Hepatocyte (in vitro differentiated cells): Measurements from ENCODE around the gene GIMAP5. TPM values are rescaled to one million over a fixed set of nuclear protein-coding genes. Genes with fewer than 3 reads are reported as not detected.

Experiments used
- DNase-seq: peaks from one replicate; pipeline ENCODE4 v3.0.0-alpha.2; 2016; ENCODE audit warnings: low spot score
- H2AFZ ChIP-seq: fragments of 200-600 bp; sonication (generic); 2 replicates; pipeline ENCODE4 v1.6.0; 2016; ENCODE audit warnings: antibody characterized with exemption, mild to moderate bottlenecking
- H3K27ac ChIP-seq: fragments of 200-600 bp; sonication (generic); 2 replicates; pipeline ENCODE4 v1.5.1; 2016; ENCODE audit warnings: mild to moderate bottlenecking
- H3K27me3 ChIP-seq: fragments of 200-600 bp; sonication (generic); 2 replicates; pipeline ENCODE4 v1.6.1; 2016
- H3K36me3 ChIP-seq: fragments of 200-600 bp; sonication (generic); replicated peaks from 2 replicates; pipeline ENCODE4 v1.5.1; 2016; ENCODE audit warnings: low read depth; ENCODE audit not compliant: insufficient read depth
- H3K4me1 ChIP-seq: fragments of 200-600 bp; sonication (generic); 2 replicates; pipeline ENCODE4 v1.5.1; 2016; ENCODE audit warnings: mild to moderate bottlenecking, moderate library complexity; ENCODE audit not compliant: insufficient read depth
- H3K4me2 ChIP-seq: fragments of 200-600 bp; sonication (generic); 2 replicates; pipeline ENCODE4 v1.6.0; 2016
- H3K4me3 ChIP-seq: fragments of 200-600 bp; sonication (generic); 2 replicates; pipeline ENCODE4 v1.5.1; 2016; ENCODE audit warnings: mild to moderate bottlenecking
- H3K79me2 ChIP-seq: fragments of 200-600 bp; sonication (generic); 2 replicates; pipeline ENCODE4 v1.6.0; 2017; ENCODE audit warnings: mild to moderate bottlenecking
- H3K9me2 ChIP-seq: fragments of 200-600 bp; sonication (generic); replicated peaks from 2 replicates; pipeline ENCODE4 v1.6.0; 2017; ENCODE audit warnings: mild to moderate bottlenecking; ENCODE audit not compliant: insufficient read depth
- H3K9me3 ChIP-seq: fragments of 200-600 bp; sonication (generic); 2 replicates; pipeline ENCODE4 v1.5.1; 2016; ENCODE audit warnings: low read depth, mild to moderate bottlenecking
- H4K20me1 ChIP-seq: fragments of 200-600 bp; sonication (generic); 2 replicates; pipeline ENCODE4 v1.6.0; 2016; ENCODE audit warnings: mild to moderate bottlenecking; ENCODE audit not compliant: insufficient read depth, poor library complexity, severe bottlenecking
- EZH2 ChIP-seq: fragments of 200-600 bp; sonication (generic); IDR thresholded peaks from 2 replicates; pipeline ENCODE4 v1.6.1; 2016; ENCODE audit warnings: antibody characterized with exemption, mild to moderate bottlenecking, borderline replicate concordance
- EZH2phosphoT487 ChIP-seq: fragments of 200-600 bp; sonication (generic); IDR thresholded peaks from one replicate; pipeline ENCODE4 v1.6.1; 2018; ENCODE audit warnings: antibody characterized with exemption, mild to moderate bottlenecking, low read depth, moderate library complexity; ENCODE audit not compliant: unreplicated experiment, severe bottlenecking
- WGBS: methylation state at CpG from one replicate; pipeline ENCODE4 v1.1.6; 2016; ENCODE audit warnings: low lambda C conversion rate; ENCODE audit errors: missing lambda C conversion rate; 5-methylcytosine and 5-hydroxymethylcytosine counted together
- polyA plus RNA-seq: library from polyadenylated mRNA; unstranded; fragments of >200 nt; fragmentation: Nextera tagmentation; extraction: Ambion mirVana; gene quantifications from 2 replicates; pipeline ENCODE4 v1.2.1, GENCODE V29; 2016
- total RNA-seq: library from RNA; depleted of rRNA; stranded (reverse); fragments of >200 nt; gene quantifications from 2 replicates; pipeline ENCODE4 v1.2.3, GENCODE V29; 2014
- TF ChIP-seq, protein P1 (sequence below): fragments of 200-600 bp; sonication (generic); IDR thresholded peaks from 2 replicates; pipeline ENCODE4 v1.5.1; 2016; ENCODE audit warnings: antibody characterized with exemption, mild to moderate bottlenecking; ENCODE audit not compliant: poor library complexity

Gene GIMAP5
- total and polyA plus RNA-seq, 2 experiments from 2014 or later = 0.40 to 0.79 TPM

DNA sequence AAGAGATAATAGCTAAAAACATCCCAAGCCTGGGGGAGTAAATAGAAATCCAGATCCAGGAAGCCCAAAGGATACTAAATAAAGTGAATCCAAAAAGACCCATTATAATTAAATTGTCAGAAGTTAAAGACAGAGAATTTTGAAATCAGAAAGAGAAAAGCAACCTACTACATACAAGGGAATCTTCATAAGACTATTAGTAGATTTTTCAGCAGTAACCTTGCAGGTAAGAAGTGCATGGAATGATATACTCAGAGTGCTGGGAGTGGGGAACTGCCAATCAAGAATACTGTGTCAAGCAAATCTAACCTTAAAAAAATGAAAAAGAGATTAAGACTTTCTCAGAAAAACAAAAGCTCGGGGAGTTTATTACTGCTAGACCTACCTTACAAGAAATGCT, 34.0 kb upstream of the GIMAP5 start:
- no peaks in the 10 kb centered on the region for H3K4me1 ChIP-seq
- no peaks in the 10 kb centered on the region for H3K79me2 ChIP-seq
- H3K27me3 ChIP-seq = no peaks in the 10 kb centered on the region
- H3K9me2 ChIP-seq = no peaks in the 10 kb centered on the region
- H3K36me3 ChIP-seq = no peaks in the 10 kb centered on the region
- no peaks in the 10 kb centered on the region for H4K20me1 ChIP-seq
- no peak overlapping the region for H3K4me2 ChIP-seq
- WGBS = 56% methylated on average over 1 of the region's 1 CpG
- peaks cover 8% of the 10 kb centered on the region for H3K9me3 ChIP-seq
- TF ChIP-seq EZH2phosphoT487 = no peak
- no peak overlapping the region for H2AFZ ChIP-seq
- DNase-seq = no peak
- no peak overlapping the region for H3K4me3 ChIP-seq
- no peak overlapping the region for H3K27ac ChIP-seq

DNA sequence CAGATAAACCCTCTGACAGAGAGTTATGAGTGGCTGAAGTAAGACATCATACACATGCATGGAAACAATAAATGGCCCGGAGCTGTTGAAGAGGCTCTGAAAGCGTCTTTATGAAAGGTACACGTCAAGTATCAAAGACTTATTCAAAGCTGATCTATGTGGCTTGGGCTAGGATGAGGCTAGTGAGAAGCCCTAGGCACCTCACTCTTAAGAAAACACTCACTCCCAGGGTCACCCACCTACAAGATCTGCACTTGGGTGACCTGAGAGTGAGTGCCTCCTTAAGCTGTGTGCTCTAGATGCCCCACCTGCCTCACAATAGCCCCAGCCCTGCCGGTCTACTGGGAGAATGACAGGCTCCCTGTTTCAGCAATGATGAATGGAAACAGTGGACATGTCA, 21.9 kb upstream of the GIMAP5 start:
- Histone ChIP-seq H3K4me2 (no peak overlapping the region), H3K9me2 (no peaks in the 10 kb centered on the region), H3K27me3 (no peaks in the 10 kb centered on the region), H4K20me1 (no peaks in the 10 kb centered on the region), H3K4me1 (no peaks in the 10 kb centered on the region), H3K27ac (no peak overlapping the region), H3K4me3 (no peak overlapping the region), H3K9me3 (no peaks in the 10 kb centered on the region), H2AFZ (no peak overlapping the region), H3K36me3 (no peaks in the 10 kb centered on the region), H3K79me2 (no peaks in the 10 kb centered on the region)
- no peak for DNase-seq
- WGBS = 75% methylated on average over 4 of the region's 4 CpGs
- no peak for TF ChIP-seq EZH2phosphoT487
- TF ChIP-seq, protein P1, sequence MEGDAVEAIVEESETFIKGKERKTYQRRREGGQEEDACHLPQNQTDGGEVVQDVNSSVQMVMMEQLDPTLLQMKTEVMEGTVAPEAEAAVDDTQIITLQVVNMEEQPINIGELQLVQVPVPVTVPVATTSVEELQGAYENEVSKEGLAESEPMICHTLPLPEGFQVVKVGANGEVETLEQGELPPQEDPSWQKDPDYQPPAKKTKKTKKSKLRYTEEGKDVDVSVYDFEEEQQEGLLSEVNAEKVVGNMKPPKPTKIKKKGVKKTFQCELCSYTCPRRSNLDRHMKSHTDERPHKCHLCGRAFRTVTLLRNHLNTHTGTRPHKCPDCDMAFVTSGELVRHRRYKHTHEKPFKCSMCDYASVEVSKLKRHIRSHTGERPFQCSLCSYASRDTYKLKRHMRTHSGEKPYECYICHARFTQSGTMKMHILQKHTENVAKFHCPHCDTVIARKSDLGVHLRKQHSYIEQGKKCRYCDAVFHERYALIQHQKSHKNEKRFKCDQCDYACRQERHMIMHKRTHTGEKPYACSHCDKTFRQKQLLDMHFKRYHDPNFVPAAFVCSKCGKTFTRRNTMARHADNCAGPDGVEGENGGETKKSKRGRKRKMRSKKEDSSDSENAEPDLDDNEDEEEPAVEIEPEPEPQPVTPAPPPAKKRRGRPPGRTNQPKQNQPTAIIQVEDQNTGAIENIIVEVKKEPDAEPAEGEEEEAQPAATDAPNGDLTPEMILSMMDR = no peak

DNA sequence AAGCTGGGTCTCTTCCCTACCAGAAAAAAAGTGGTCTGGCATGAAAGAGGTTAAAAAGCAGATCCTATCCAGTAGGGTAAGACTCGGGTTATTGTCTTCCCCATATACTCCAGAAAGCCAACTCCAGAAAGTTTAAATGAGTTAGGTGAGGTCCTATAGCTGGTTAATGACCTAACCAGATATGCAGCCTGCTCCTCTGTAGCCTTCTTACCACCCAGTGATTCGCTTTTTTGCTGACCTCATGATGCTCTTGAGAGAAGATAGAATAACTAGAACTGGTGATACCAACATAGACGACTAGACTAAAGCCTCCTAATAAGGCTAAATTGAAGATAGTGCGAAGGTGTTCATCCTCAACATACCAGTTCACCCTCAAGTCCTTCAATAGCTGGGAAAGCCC, 21.5 kb upstream of the GIMAP5 start:
- no peaks in the 10 kb centered on the region for H4K20me1 ChIP-seq
- DNase-seq = no peak
- H3K4me2 ChIP-seq = no peak overlapping the region
- H3K36me3 ChIP-seq = no peaks in the 10 kb centered on the region
- H3K27me3 ChIP-seq = no peaks in the 10 kb centered on the region
- no peaks in the 10 kb centered on the region for H3K79me2 ChIP-seq
- no peak overlapping the region for H3K27ac ChIP-seq
- 53% methylated on average over 4 of the region's 4 CpGs for WGBS
- no peak overlapping the region for H2AFZ ChIP-seq
- no peak overlapping the region for H3K4me3 ChIP-seq
- H3K4me1 ChIP-seq = no peaks in the 10 kb centered on the region
- no peaks in the 10 kb centered on the region for H3K9me3 ChIP-seq
- TF ChIP-seq, protein P1 = no peak
- TF ChIP-seq EZH2 (no peak), EZH2phosphoT487 (no peak)
- H3K9me2 ChIP-seq = no peaks in the 10 kb centered on the region

DNA sequence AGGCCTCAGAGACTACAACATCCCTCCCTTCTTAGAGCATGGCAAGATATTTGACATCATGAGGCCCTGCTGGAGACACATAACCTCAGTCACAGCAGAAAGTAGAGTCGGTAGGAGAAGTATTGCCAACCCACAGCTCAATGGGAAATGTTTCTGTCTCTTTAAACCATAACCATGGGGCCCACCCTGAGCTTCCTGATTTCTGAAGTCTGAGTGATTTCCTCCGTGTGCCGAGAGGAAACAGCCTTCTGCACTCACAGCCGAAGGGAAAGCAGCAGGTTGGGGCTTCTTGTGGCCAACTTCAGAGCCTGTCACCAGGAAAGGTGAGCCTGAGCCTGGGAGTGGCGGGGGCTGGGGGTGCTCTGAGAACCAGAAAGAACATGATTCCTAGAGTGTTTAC, 20.9 kb upstream of the GIMAP5 start, which contains the start of gene GIMAP1:
Gene GIMAP1 (plus strand): TSS at position 246 of the 400 bp plus-strand sequence. CDS start 2,435 bp downstream, outside the sequence.
- TF ChIP-seq, protein P1 = no peak
- TF ChIP-seq EZH2phosphoT487 (no peak), EZH2 (no peak)
- H4K20me1 ChIP-seq = no peaks in the 10 kb centered on the region
- H3K9me3 ChIP-seq = no peaks in the 10 kb centered on the region
- DNase-seq = no peak
- no peak within 1 kb of the TSS for H3K27ac ChIP-seq
- H3K79me2 ChIP-seq = no peaks in the 10 kb centered on the region
- no peaks in the 10 kb centered on the region for H3K36me3 ChIP-seq
- H3K4me3 ChIP-seq = no peak within 1 kb of the TSS
- H3K4me1 ChIP-seq = no peaks in the 10 kb centered on the region
- no peaks in the 10 kb centered on the region for H3K27me3 ChIP-seq
- H2AFZ ChIP-seq = no peak within 1 kb of the TSS
- H3K4me2 ChIP-seq = no peak within 1 kb of the TSS
- H3K9me2 ChIP-seq = no peaks in the 10 kb centered on the region
- WGBS = 64% methylated on average over 5 of the region's 5 CpGs
